Glutamatergic neuron (in vitro differentiated cells): ENCODE results near the gene CAPN14. TPM values are rescaled to one million over a fixed set of nuclear protein-coding genes. Genes with fewer than 3 reads are reported as not detected.

Experiments used
- DNase-seq: peaks from one replicate; pipeline ENCODE4 v3.0.0; 2022
- H3K27ac Mint-ChIP-seq: one replicate; pipeline ENCODE4 v1.8.0; 2020; ENCODE audit warnings: mild to moderate bottlenecking, mixed read lengths, inconsistent platforms; ENCODE audit not compliant: unreplicated experiment
- H3K27me3 Mint-ChIP-seq: one replicate; pipeline ENCODE4 v1.8.0; 2020; ENCODE audit warnings: mild to moderate bottlenecking, moderate library complexity, mixed read lengths, inconsistent platforms; ENCODE audit not compliant: unreplicated experiment
- H3K36me3 Mint-ChIP-seq: one replicate; pipeline ENCODE4 v1.8.0; 2020; ENCODE audit warnings: mild to moderate bottlenecking, mixed read lengths, inconsistent platforms; ENCODE audit not compliant: unreplicated experiment
- H3K4me1 Mint-ChIP-seq: one replicate; pipeline ENCODE4 v1.8.0; 2020; ENCODE audit warnings: mild to moderate bottlenecking, low read depth, mixed read lengths, inconsistent platforms; ENCODE audit not compliant: unreplicated experiment
- H3K4me3 Mint-ChIP-seq: one replicate; pipeline ENCODE4 v1.8.0; 2020; ENCODE audit warnings: mild to moderate bottlenecking, mixed read lengths, inconsistent platforms; ENCODE audit not compliant: unreplicated experiment
- H3K9me3 Mint-ChIP-seq: one replicate; pipeline ENCODE4 v1.8.0; 2020; ENCODE audit warnings: mild to moderate bottlenecking, moderate library complexity, mixed read lengths, inconsistent platforms; ENCODE audit not compliant: unreplicated experiment
- total RNA-seq: library from RNA; stranded (reverse); fragmentation: NEBNext Ultra II Directional; extraction: Animal tissue kit (Norgen Biotek cat#: 25700); gene quantifications from one replicate; pipeline ENCODE4 v1.2.1, GENCODE V29; 2021; ENCODE audit not compliant: unreplicated experiment
- TF ChIP-seq, protein P1 (sequence below): fragments of 200-600 bp; sonication (generic); IDR thresholded peaks from one replicate; pipeline ENCODE4 v1.5.0; 2021; ENCODE audit not compliant: partially characterized antibody, unreplicated experiment

The CAPN14 gene
- total RNA-seq, 1 donor from 2014 or later, result 0.25 TPM

- Mint-ChIP-seq H3K36me3 (no peaks in the 10 kb centered on the region), H3K9me3 (peaks cover 1% of the 10 kb centered on the region), H3K27me3 (no peaks in the 10 kb centered on the region), H3K4me1 (peaks cover 13% of the 10 kb centered on the region), H3K27ac (no peak overlapping the region), H3K4me3 (peak overlapping the region; percentile 0)
- DNase-seq, result no peak
- TF ChIP-seq, protein P1, sequence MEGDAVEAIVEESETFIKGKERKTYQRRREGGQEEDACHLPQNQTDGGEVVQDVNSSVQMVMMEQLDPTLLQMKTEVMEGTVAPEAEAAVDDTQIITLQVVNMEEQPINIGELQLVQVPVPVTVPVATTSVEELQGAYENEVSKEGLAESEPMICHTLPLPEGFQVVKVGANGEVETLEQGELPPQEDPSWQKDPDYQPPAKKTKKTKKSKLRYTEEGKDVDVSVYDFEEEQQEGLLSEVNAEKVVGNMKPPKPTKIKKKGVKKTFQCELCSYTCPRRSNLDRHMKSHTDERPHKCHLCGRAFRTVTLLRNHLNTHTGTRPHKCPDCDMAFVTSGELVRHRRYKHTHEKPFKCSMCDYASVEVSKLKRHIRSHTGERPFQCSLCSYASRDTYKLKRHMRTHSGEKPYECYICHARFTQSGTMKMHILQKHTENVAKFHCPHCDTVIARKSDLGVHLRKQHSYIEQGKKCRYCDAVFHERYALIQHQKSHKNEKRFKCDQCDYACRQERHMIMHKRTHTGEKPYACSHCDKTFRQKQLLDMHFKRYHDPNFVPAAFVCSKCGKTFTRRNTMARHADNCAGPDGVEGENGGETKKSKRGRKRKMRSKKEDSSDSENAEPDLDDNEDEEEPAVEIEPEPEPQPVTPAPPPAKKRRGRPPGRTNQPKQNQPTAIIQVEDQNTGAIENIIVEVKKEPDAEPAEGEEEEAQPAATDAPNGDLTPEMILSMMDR, result no peak
Measured at GRCh38 chr2:31254237-31255203, 37.2 kb upstream of the CAPN14 start.

DNA sequence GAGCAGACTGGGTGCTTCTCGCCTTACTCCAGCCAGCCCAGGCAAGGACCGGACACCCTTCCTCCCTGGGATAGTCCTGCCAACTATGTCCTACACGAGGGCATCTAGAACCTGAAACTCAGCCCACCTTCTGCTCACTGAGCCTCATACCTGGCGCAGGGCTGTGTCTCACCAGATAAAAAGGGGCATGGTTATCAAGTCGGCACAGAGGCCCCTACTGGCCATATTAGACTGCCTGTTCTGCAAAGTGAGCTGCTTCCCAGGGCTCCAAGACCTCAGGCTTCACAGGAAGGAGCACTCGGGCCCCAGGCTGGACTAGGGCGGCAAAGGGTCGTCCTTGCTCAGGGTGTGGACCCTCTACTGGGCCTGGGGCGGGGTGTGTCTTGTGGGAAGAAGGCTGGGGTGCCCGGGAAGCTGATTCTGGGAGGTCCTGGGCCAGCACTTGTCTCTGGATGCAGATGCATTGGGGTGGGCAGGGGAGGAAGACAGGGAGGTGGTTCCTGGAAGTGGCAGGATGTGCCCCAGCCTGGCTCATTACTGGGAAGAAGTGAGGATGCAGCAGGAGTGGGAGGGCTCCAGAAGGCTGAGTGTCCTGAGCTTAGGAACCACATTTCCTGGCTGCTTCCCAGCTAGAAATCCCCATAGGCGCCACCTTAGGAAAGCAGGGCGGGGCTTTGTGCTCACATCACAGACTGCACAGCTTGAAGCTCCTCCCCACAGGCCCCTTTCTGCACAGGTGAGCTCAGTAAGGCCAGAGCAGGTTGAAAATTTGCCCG, 36.2 kb upstream of the CAPN14 start:
- Mint-ChIP-seq H3K4me3 (no peak overlapping the region), H3K36me3 (no peaks in the 10 kb centered on the region), H3K27me3 (no peaks in the 10 kb centered on the region), H3K4me1 (peaks cover 13% of the 10 kb centered on the region), H3K9me3 (peaks cover 1% of the 10 kb centered on the region), H3K27ac (no peak overlapping the region)
- TF ChIP-seq, protein P1, result no peak
- no peak for DNase-seq

- TF ChIP-seq, protein P1, result no peak
Measured at GRCh38 chr2:31251851-31252250, 34.5 kb upstream of the CAPN14 start.

GRCh38 chr2:31251018-31251417, 33.7 kb upstream of the CAPN14 start:
- H3K9me3 Mint-ChIP-seq, result peaks cover 1% of the 10 kb centered on the region
- H3K36me3 Mint-ChIP-seq, result no peaks in the 10 kb centered on the region
- no peaks in the 10 kb centered on the region for H3K27me3 Mint-ChIP-seq
- no peak for DNase-seq
- peaks cover 5% of the 10 kb centered on the region for H3K4me1 Mint-ChIP-seq
- no peak overlapping the region for H3K27ac Mint-ChIP-seq
- TF ChIP-seq, protein P1, result no peak
- no peak overlapping the region for H3K4me3 Mint-ChIP-seq

More at GRCh38 chr2:31251851-31252250, 34.5 kb upstream of the CAPN14 start:
- Mint-ChIP-seq H3K4me1 (peaks cover 8% of the 10 kb centered on the region), H3K9me3 (peaks cover 1% of the 10 kb centered on the region), H3K4me3 (no peak overlapping the region), H3K27me3 (no peaks in the 10 kb centered on the region), H3K27ac (no peak overlapping the region), H3K36me3 (no peaks in the 10 kb centered on the region)
- DNase-seq, result no peak
